SK-N-SH treated with all-trans-retinoic acid at 6 μM for 48 hours (cell line): ENCODE data around the gene FAM181A.

Experiments used
- ATAC-seq: fragments of 200-7000 bp; cut with Tn5 transposase; 3 replicates; pipeline ENCODE4 v1.9.1; 2020; ENCODE audit warnings: mild to moderate bottlenecking, moderate library complexity
- BACH2 ChIP-seq: fragments of 250-450 bp; sonication (Bioruptor Pico); IDR thresholded peaks from 2 replicates; pipeline ENCODE4 v1.9.0; 2021; ENCODE audit warnings: mild to moderate bottlenecking, borderline replicate concordance
- CSDC2 ChIP-seq: fragments of 250-450 bp; sonication (Bioruptor Pico); IDR thresholded peaks from 2 replicates; pipeline ENCODE4 v1.5.0; 2020; ENCODE audit warnings: mild to moderate bottlenecking, moderate library complexity
- ESRRG ChIP-seq: fragments of 250-450 bp; sonication (Bioruptor Pico); IDR thresholded peaks from 2 replicates; pipeline ENCODE4 v1.6.1; 2021; ENCODE audit warnings: mild to moderate bottlenecking
- GLIS3 ChIP-seq: fragments of 250-450 bp; sonication (Bioruptor Pico); IDR thresholded peaks from 2 replicates; pipeline ENCODE4 v1.5.0; 2020; ENCODE audit warnings: mild to moderate bottlenecking, moderate library complexity
- ISL1 ChIP-seq: fragments of 250-450 bp; sonication (Bioruptor Pico); IDR thresholded peaks from 2 replicates; pipeline ENCODE4 v2.1.2; 2022; ENCODE audit warnings: mild to moderate bottlenecking, moderate library complexity
- OSR1 ChIP-seq: fragments of 250-450 bp; sonication (Bioruptor Pico); IDR thresholded peaks from 2 replicates; pipeline ENCODE4 v1.8.0; 2022; ENCODE audit warnings: moderate library complexity, mild to moderate bottlenecking, inconsistent platforms
- PATZ1 ChIP-seq: fragments of 250-450 bp; sonication (Bioruptor Pico); IDR thresholded peaks from 2 replicates; pipeline ENCODE4 v1.8.0; 2020; ENCODE audit warnings: mild to moderate bottlenecking, moderate library complexity, borderline replicate concordance
- PPARA ChIP-seq: fragments of 250-450 bp; sonication (Bioruptor Pico); IDR thresholded peaks from 2 replicates; pipeline ENCODE4 v1.5.0; 2020; ENCODE audit warnings: mild to moderate bottlenecking, borderline replicate concordance
- RARB ChIP-seq: fragments of 250-450 bp; sonication (Bioruptor Pico); IDR thresholded peaks from 2 replicates; pipeline ENCODE4 v1.8.0; 2021; ENCODE audit warnings: mild to moderate bottlenecking, moderate library complexity
- SNAI2 ChIP-seq: fragments of 250-450 bp; sonication (Bioruptor Pico); IDR thresholded peaks from 2 replicates; pipeline ENCODE4 v1.5.0; 2020; ENCODE audit warnings: mild to moderate bottlenecking, moderate library complexity
- TCF4 ChIP-seq: fragments of 250-450 bp; sonication (Bioruptor Pico); IDR thresholded peaks from 2 replicates; pipeline ENCODE4 v1.8.0; 2021; ENCODE audit warnings: mild to moderate bottlenecking, moderate library complexity, borderline replicate concordance
- TOX ChIP-seq: fragments of 250-450 bp; sonication (Bioruptor Pico); IDR thresholded peaks from 2 replicates; pipeline ENCODE4 v1.8.0; 2021; ENCODE audit warnings: mild to moderate bottlenecking, moderate library complexity, borderline replicate concordance
- ZC3H10 ChIP-seq: fragments of 250-450 bp; sonication (Bioruptor Pico); IDR thresholded peaks from 2 replicates; pipeline ENCODE4 v1.5.1; 2021; ENCODE audit warnings: mild to moderate bottlenecking, moderate library complexity
- ZFP3 ChIP-seq: fragments of 250-450 bp; sonication (Bioruptor Pico); IDR thresholded peaks from 2 replicates; pipeline ENCODE4 v1.5.0; 2020; ENCODE audit warnings: mild to moderate bottlenecking, moderate library complexity
- ZFP30 ChIP-seq: fragments of 450-650 bp; formaldehyde crosslinking; IDR thresholded peaks from 2 replicates; pipeline ENCODE4 v1.5.0; 2022; ENCODE audit warnings: mild to moderate bottlenecking, moderate library complexity
- ZNF565 ChIP-seq: fragments of 450-650 bp; formaldehyde crosslinking; conservative IDR thresholded peaks from 2 replicates; pipeline ENCODE4 v1.5.0; 2020; ENCODE audit warnings: low read depth, mild to moderate bottlenecking, moderate library complexity
- ZNF70 ChIP-seq: fragments of 450-650 bp; formaldehyde crosslinking; IDR thresholded peaks from 2 replicates; pipeline ENCODE4 v1.5.0; 2020; ENCODE audit warnings: mild to moderate bottlenecking, moderate library complexity
- ZNF8 ChIP-seq: fragments of 450-650 bp; formaldehyde crosslinking; IDR thresholded peaks from 2 replicates; pipeline ENCODE4 v1.5.0; 2020; ENCODE audit warnings: mild to moderate bottlenecking, moderate library complexity
- TF ChIP-seq, protein P1 (sequence below): fragments of 250-450 bp; sonication (Bioruptor Pico); IDR thresholded peaks from 2 replicates; pipeline ENCODE4 v1.5.1; 2021; ENCODE audit warnings: mild to moderate bottlenecking, moderate library complexity
- TF ChIP-seq, protein P2 (sequence below): fragments of 250-450 bp; sonication (Bioruptor Pico); IDR thresholded peaks from 2 replicates; pipeline ENCODE4 v1.8.0; 2021; ENCODE audit warnings: low read depth, mild to moderate bottlenecking, moderate library complexity, borderline replicate concordance
- TF ChIP-seq, protein P3 (sequence below): fragments of 250-450 bp; sonication (Bioruptor Pico); IDR thresholded peaks from 2 replicates; pipeline ENCODE4 v1.5.1; 2020; ENCODE audit warnings: low read depth, mild to moderate bottlenecking, moderate library complexity

The FAM181A gene

DNA sequence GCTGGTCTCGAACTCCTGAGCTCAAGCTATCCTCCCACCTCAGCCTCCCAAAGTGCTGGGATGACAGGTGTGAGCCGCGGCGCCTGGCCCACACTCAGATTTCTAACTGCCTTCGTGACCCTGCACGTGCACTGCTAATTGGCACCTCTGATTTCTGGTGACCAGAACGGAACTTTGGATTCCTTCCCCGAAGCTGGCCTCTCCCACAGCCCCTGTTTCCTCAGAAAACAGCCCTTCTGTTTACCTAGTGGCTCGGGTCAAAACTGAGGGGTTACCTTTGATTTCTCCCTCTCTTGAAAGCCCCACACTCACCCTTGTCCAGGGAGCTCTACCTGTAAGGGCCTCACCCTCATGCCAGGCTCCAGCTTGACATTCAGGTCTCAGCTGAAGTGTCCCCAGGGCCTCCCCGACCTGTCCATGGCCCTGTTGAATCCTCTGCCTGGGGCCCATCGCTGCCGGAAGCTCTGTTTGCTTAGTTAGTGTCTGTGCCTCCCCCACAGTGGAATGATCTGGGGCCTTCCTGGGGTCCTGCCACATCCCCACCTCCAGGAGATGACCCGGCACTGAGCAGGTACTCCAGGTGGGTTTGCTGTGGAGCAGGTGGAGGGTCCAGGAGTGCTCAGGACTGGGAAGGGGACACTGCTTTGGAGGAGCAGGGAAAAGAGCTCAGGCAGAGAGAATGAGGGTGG lies 24.4 kb upstream of the FAM181A start:
- TF ChIP-seq, protein P1, sequence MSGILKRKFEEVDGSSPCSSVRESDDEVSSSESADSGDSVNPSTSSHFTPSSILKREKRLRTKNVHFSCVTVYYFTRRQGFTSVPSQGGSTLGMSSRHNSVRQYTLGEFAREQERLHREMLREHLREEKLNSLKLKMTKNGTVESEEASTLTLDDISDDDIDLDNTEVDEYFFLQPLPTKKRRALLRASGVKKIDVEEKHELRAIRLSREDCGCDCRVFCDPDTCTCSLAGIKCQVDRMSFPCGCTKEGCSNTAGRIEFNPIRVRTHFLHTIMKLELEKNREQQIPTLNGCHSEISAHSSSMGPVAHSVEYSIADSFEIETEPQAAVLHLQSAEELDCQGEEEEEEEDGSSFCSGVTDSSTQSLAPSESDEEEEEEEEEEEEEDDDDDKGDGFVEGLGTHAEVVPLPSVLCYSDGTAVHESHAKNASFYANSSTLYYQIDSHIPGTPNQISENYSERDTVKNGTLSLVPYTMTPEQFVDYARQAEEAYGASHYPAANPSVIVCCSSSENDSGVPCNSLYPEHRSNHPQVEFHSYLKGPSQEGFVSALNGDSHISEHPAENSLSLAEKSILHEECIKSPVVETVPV (CRISPR knock-in tag), result no peak
- TF ChIP-seq, protein P2, sequence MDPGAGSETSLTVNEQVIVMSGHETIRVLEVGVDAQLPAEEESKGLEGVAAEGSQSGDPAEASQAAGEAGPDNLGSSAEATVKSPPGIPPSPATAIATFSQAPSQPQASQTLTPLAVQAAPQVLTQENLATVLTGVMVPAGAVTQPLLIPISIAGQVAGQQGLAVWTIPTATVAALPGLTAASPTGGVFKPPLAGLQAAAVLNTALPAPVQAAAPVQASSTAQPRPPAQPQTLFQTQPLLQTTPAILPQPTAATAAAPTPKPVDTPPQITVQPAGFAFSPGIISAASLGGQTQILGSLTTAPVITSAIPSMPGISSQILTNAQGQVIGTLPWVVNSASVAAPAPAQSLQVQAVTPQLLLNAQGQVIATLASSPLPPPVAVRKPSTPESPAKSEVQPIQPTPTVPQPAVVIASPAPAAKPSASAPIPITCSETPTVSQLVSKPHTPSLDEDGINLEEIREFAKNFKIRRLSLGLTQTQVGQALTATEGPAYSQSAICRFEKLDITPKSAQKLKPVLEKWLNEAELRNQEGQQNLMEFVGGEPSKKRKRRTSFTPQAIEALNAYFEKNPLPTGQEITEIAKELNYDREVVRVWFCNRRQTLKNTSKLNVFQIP (CRISPR knock-in tag), result no peak
- TF ChIP-seq ZNF565, result no peak
- TF ChIP-seq ZFP3, result no peak
- no peak for TF ChIP-seq ZNF70 (CRISPR knock-in tag)
- TF ChIP-seq CSDC2 (CRISPR knock-in tag), result no peak
- TF ChIP-seq BACH2 (CRISPR knock-in tag), result no peak
- no peak for TF ChIP-seq ISL1
- no peak for TF ChIP-seq ZNF8
- TF ChIP-seq ESRRG (CRISPR knock-in tag), result no peak
- no peak for TF ChIP-seq TCF4 (CRISPR knock-in tag)
- TF ChIP-seq PATZ1 (CRISPR knock-in tag), result no peak
- TF ChIP-seq TOX (CRISPR knock-in tag), result no peak
- ATAC-seq, result no peak

DNA sequence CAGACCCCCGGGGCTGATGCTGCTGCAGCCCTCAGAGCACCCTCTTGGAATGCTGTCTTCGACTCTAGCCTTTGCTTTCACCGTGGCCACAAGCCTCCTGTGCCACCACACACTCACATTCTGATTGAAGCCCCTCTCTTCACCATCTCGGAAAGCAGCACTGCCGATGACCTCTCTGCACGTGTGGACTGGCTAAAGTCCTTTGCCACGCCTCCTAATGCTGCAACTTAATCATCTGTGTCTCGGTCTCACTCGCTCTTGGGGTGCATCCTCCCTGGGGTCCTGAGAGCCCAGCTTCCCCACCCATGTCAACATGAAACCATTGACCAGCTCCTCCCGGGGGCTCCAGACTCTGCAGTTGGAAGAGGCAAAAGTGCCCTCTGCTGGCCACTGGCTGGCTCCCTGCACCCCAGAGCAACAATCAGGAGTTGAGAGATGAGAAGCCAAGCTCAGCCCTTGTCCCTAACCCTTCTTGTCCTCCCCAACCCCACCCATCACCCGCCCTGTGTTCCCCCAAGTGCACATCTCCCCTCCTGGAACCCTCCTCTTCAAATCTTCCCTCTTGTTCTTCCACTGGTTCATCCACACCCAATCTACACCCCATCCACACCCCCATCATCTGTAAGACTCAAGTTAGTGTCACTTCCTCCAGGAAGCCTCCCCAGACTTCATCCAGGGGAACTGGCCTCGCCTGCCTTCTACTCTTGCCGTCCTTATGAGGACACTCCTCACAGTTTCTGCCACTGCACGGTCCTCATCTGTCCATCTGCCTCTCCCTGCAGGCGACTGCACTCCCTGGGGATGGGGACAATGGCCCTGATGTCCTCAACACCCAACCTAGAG lies 23.6 kb upstream of the FAM181A start:
- TF ChIP-seq ZNF8 (no peak), PPARA (CRISPR knock-in tag) (no peak), SNAI2 (CRISPR knock-in tag) (no peak), GLIS3 (no peak), ZNF565 (no peak), TCF4 (CRISPR knock-in tag) (no peak), ZFP3 (no peak), ZC3H10 (CRISPR knock-in tag) (no peak), PATZ1 (CRISPR knock-in tag) (no peak), ESRRG (CRISPR knock-in tag) (no peak)
- TF ChIP-seq, protein P2 (CRISPR knock-in tag), result no peak
- peak; percentile 59; the same call in 2 of the 3 replicates for ATAC-seq

GRCh38 chr14:93905623-93906022 lies 21.5 kb upstream of the FAM181A start:
- no peak for ATAC-seq
- no peak for TF ChIP-seq ZFP3
- no peak for TF ChIP-seq ZC3H10 (CRISPR knock-in tag)
- TF ChIP-seq, protein P3, sequence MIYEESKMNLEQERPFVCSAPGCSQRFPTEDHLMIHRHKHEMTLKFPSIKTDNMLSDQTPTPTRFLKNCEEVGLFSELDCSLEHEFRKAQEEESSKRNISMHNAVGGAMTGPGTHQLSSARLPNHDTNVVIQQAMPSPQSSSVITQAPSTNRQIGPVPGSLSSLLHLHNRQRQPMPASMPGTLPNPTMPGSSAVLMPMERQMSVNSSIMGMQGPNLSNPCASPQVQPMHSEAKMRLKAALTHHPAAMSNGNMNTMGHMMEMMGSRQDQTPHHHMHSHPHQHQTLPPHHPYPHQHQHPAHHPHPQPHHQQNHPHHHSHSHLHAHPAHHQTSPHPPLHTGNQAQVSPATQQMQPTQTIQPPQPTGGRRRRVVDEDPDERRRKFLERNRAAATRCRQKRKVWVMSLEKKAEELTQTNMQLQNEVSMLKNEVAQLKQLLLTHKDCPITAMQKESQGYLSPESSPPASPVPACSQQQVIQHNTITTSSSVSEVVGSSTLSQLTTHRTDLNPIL, result no peak
- TF ChIP-seq CSDC2 (CRISPR knock-in tag), result no peak
- no peak for TF ChIP-seq OSR1 (CRISPR knock-in tag)
- no peak for TF ChIP-seq ZFP30 (CRISPR knock-in tag)
- TF ChIP-seq, protein P1 (CRISPR knock-in tag), result no peak
- no peak for TF ChIP-seq RARB (CRISPR knock-in tag)
- TF ChIP-seq, protein P2 (CRISPR knock-in tag), result no peak
